SK-N-SH treated with all-trans-retinoic acid at 6 μM for 48 hours (cell line): Measurements from ENCODE around the gene LYST.

ENCODE experiments used
- ARNTL ChIP-seq: fragments of 450-650 bp; formaldehyde crosslinking; IDR thresholded peaks from 2 replicates; pipeline ENCODE4 v1.5.0; 2020; ENCODE audit warnings: low read depth, mild to moderate bottlenecking, moderate library complexity, borderline replicate concordance
- BACH2 ChIP-seq: fragments of 250-450 bp; sonication (Bioruptor Pico); IDR thresholded peaks from 2 replicates; pipeline ENCODE4 v1.9.0; 2021; ENCODE audit warnings: mild to moderate bottlenecking, borderline replicate concordance
- CSDC2 ChIP-seq: fragments of 250-450 bp; sonication (Bioruptor Pico); IDR thresholded peaks from 2 replicates; pipeline ENCODE4 v1.5.0; 2020; ENCODE audit warnings: mild to moderate bottlenecking, moderate library complexity
- ISL1 ChIP-seq: fragments of 250-450 bp; sonication (Bioruptor Pico); IDR thresholded peaks from 2 replicates; pipeline ENCODE4 v2.1.2; 2022; ENCODE audit warnings: mild to moderate bottlenecking, moderate library complexity
- OSR1 ChIP-seq: fragments of 250-450 bp; sonication (Bioruptor Pico); IDR thresholded peaks from 2 replicates; pipeline ENCODE4 v1.8.0; 2022; ENCODE audit warnings: moderate library complexity, mild to moderate bottlenecking, inconsistent platforms
- RARB ChIP-seq: fragments of 250-450 bp; sonication (Bioruptor Pico); IDR thresholded peaks from 2 replicates; pipeline ENCODE4 v1.8.0; 2021; ENCODE audit warnings: mild to moderate bottlenecking, moderate library complexity
- TCF4 ChIP-seq: fragments of 250-450 bp; sonication (Bioruptor Pico); IDR thresholded peaks from 2 replicates; pipeline ENCODE4 v1.8.0; 2021; ENCODE audit warnings: mild to moderate bottlenecking, moderate library complexity, borderline replicate concordance
- TOX ChIP-seq: fragments of 250-450 bp; sonication (Bioruptor Pico); IDR thresholded peaks from 2 replicates; pipeline ENCODE4 v1.8.0; 2021; ENCODE audit warnings: mild to moderate bottlenecking, moderate library complexity, borderline replicate concordance
- ZFP30 ChIP-seq: fragments of 450-650 bp; formaldehyde crosslinking; IDR thresholded peaks from 2 replicates; pipeline ENCODE4 v1.5.0; 2022; ENCODE audit warnings: mild to moderate bottlenecking, moderate library complexity
- ZNF70 ChIP-seq: fragments of 450-650 bp; formaldehyde crosslinking; IDR thresholded peaks from 2 replicates; pipeline ENCODE4 v1.5.0; 2020; ENCODE audit warnings: mild to moderate bottlenecking, moderate library complexity
- ZNF8 ChIP-seq: fragments of 450-650 bp; formaldehyde crosslinking; IDR thresholded peaks from 2 replicates; pipeline ENCODE4 v1.5.0; 2020; ENCODE audit warnings: mild to moderate bottlenecking, moderate library complexity
- TF ChIP-seq, protein P1 (sequence below): fragments of 250-450 bp; sonication (Bioruptor Pico); IDR thresholded peaks from 2 replicates; pipeline ENCODE4 v1.8.0; 2020; ENCODE audit warnings: mild to moderate bottlenecking, moderate library complexity, borderline replicate concordance

DNA sequence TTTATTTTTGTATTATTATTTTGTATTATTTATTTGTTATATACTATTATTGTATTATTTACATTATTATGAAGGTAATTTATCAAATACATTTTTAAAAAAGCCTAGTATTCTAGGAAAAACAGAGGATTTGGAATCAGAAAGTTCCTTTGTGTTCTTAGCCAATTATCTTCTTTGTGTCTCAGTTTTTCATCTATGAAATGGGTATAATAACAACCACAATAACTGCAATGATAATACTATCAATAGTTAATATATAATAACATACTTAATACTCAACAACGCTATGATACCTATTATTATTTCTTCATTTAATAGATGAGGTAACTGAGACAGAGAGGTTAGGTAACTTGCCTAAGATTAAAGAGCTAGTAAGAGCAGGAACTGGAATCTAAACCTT, 136.7 kb downstream of the LYST start:
- TF ChIP-seq ISL1 (CRISPR knock-in tag) (no peak), OSR1 (CRISPR knock-in tag) (no peak), ARNTL (no peak), TCF4 (CRISPR knock-in tag) (no peak), CSDC2 (CRISPR knock-in tag) (no peak), ZNF70 (CRISPR knock-in tag) (no peak), RARB (no peak), ZFP30 (CRISPR knock-in tag) (no peak), TOX (CRISPR knock-in tag) (no peak), ZNF8 (CRISPR knock-in tag) (no peak), BACH2 (CRISPR knock-in tag) (no peak)
- TF ChIP-seq, protein P1, sequence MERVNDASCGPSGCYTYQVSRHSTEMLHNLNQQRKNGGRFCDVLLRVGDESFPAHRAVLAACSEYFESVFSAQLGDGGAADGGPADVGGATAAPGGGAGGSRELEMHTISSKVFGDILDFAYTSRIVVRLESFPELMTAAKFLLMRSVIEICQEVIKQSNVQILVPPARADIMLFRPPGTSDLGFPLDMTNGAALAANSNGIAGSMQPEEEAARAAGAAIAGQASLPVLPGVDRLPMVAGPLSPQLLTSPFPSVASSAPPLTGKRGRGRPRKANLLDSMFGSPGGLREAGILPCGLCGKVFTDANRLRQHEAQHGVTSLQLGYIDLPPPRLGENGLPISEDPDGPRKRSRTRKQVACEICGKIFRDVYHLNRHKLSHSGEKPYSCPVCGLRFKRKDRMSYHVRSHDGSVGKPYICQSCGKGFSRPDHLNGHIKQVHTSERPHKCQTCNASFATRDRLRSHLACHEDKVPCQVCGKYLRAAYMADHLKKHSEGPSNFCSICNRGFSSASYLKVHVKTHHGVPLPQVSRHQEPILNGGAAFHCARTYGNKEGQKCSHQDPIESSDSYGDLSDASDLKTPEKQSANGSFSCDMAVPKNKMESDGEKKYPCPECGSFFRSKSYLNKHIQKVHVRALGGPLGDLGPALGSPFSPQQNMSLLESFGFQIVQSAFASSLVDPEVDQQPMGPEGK (CRISPR knock-in tag) = no peak
